Activated T-helper 2 cell treated with anti-CD3 and anti-CD28 coated beads, Interferon-gamma antibody, Interleukin-2, Interleukin-4, amounts not matched to agents 10 μg/mL and 5 μg/mL and 100 μg/mL, durations not matched to agents 14 hours and 24 hours and 36 hours (primary cell): ENCODE data around the gene EQTN. TPM values are rescaled to one million over a fixed set of nuclear protein-coding genes. Genes with fewer than 3 reads are reported as not detected.
"Not testable (repeated sequence)": the region's sequence is repeated elsewhere in the genome, so short reads cannot be mapped to it uniquely, and the experiment has no call there.

Source experiments
- DNase-seq: peaks from one replicate; pipeline ENCODE4 v3.0.0; 2021; ENCODE audit warnings: low spot score
- H3K27ac Mint-ChIP-seq: one replicate; pipeline ENCODE4 v1.8.0; 2021; ENCODE audit warnings: mixed read lengths
- H3K27me3 Mint-ChIP-seq: one replicate; pipeline ENCODE4 v1.8.0; 2021; ENCODE audit warnings: low read depth, mixed read lengths
- H3K36me3 Mint-ChIP-seq: one replicate; pipeline ENCODE4 v1.8.0; 2021; ENCODE audit warnings: low read depth, mixed read lengths
- H3K4me1 Mint-ChIP-seq: one replicate; pipeline ENCODE4 v1.8.0; 2021; ENCODE audit warnings: low read depth, mixed read lengths
- H3K4me3 Mint-ChIP-seq: one replicate; pipeline ENCODE4 v1.8.0; 2021; ENCODE audit warnings: low read depth, mild to moderate bottlenecking, moderate library complexity, mixed read lengths
- H3K9me3 Mint-ChIP-seq: one replicate; pipeline ENCODE4 v1.8.0; 2021; ENCODE audit warnings: mixed read lengths
- intact Hi-C: fragments of 100-400 bp; cut with micrococcal nuclease; formaldehyde crosslinking; loops from one replicate; pipeline ENCODE4 v1.15.1; 2023
- total RNA-seq: library from RNA; stranded (reverse); gene quantifications from 2 replicates; pipeline ENCODE4 v1.2.3, GENCODE V29; 2022

Gene EQTN
- total RNA-seq, 1 donor from 2014 or later: not detected

- Mint-ChIP-seq H3K27ac (no peak overlapping the region), H3K9me3 (no peaks in the 10 kb centered on the region), H3K27me3 (no peaks in the 10 kb centered on the region), H3K4me3 (no peak overlapping the region), H3K4me1 (no peaks in the 10 kb centered on the region), H3K36me3 (no peaks in the 10 kb centered on the region)
- no peak for DNase-seq
- intact Hi-C loops: no loop called here
Measured at GRCh38 chr9:27280860-27281259, 16.1 kb downstream of the EQTN start.

GRCh38 chr9:27280249-27280648 is 16.7 kb downstream of the EQTN start:
- Mint-ChIP-seq H3K27me3 (no peaks in the 10 kb centered on the region), H3K27ac (no peak overlapping the region), H3K9me3 (no peaks in the 10 kb centered on the region), H3K36me3 (no peaks in the 10 kb centered on the region), H3K4me3 (no peak overlapping the region), H3K4me1 (no peaks in the 10 kb centered on the region)
- DNase-seq: no peak
- intact Hi-C loops: no loop called here

GRCh38 chr9:27279611-27280010 is 17.3 kb downstream of the EQTN start:
- intact Hi-C loops: no loop called here
- Mint-ChIP-seq H3K36me3 (no peaks in the 10 kb centered on the region), H3K4me3 (no peak overlapping the region), H3K27ac (no peak overlapping the region), H3K9me3 (no peaks in the 10 kb centered on the region), H3K27me3 (no peaks in the 10 kb centered on the region), H3K4me1 (no peaks in the 10 kb centered on the region)
- DNase-seq: no peak

- DNase-seq: no peak
- Mint-ChIP-seq H3K4me3 (no peak overlapping the region), H3K4me1 (no peaks in the 10 kb centered on the region), H3K27ac (no peak overlapping the region), H3K36me3 (no peaks in the 10 kb centered on the region), H3K9me3 (no peaks in the 10 kb centered on the region), H3K27me3 (no peaks in the 10 kb centered on the region)
- intact Hi-C loops: no loop called here
Measured at GRCh38 chr9:27278374-27278773, 18.6 kb downstream of the EQTN start.

- DNase-seq: no peak
- H3K4me3 Mint-ChIP-seq: no peak overlapping the region
- intact Hi-C loops: loop anchor here (1.0 kb wide), 1 partner anchor 243 kb away; no protein-coding TSS in a partner anchor
- no peak overlapping the region for H3K27ac Mint-ChIP-seq
- peaks cover 2% of the 10 kb centered on the region for H3K27me3 Mint-ChIP-seq
- H3K4me1 Mint-ChIP-seq: no peaks in the 10 kb centered on the region
- H3K9me3 Mint-ChIP-seq: no peaks in the 10 kb centered on the region
- H3K36me3 Mint-ChIP-seq: no peaks in the 10 kb centered on the region
Measured at GRCh38 chr9:27276193-27277030, 20.5 kb downstream of the EQTN start.

GRCh38 chr9:27273186-27273585 is 23.8 kb downstream of the EQTN start:
- DNase-seq: no peak
- no peaks in the 10 kb centered on the region for H3K36me3 Mint-ChIP-seq
- H3K4me3 Mint-ChIP-seq: no peak overlapping the region
- H3K9me3 Mint-ChIP-seq: no peaks in the 10 kb centered on the region
- H3K4me1 Mint-ChIP-seq: no peaks in the 10 kb centered on the region
- intact Hi-C loops: no loop called here
- no peak overlapping the region for H3K27ac Mint-ChIP-seq
- H3K27me3 Mint-ChIP-seq: peaks cover 5% of the 10 kb centered on the region

GRCh38 chr9:27272103-27272502 is 24.8 kb downstream of the EQTN start:
- H3K4me1 Mint-ChIP-seq: no peaks in the 10 kb centered on the region
- DNase-seq: no peak
- H3K27ac Mint-ChIP-seq: no peak overlapping the region
- intact Hi-C loops: no loop called here
- H3K9me3 Mint-ChIP-seq: no peaks in the 10 kb centered on the region
- no peak overlapping the region for H3K4me3 Mint-ChIP-seq
- H3K27me3 Mint-ChIP-seq: peaks cover 5% of the 10 kb centered on the region
- no peaks in the 10 kb centered on the region for H3K36me3 Mint-ChIP-seq

GRCh38 chr9:27261517-27262211 is 35.3 kb downstream of the EQTN start:
- Mint-ChIP-seq H3K4me1 (no peaks in the 10 kb centered on the region), H3K36me3 (no peaks in the 10 kb centered on the region)

GRCh38 chr9:27260789-27261516 is 36.0 kb downstream of the EQTN start:
- H3K27me3 Mint-ChIP-seq: no peaks in the 10 kb centered on the region

More at GRCh38 chr9:27261517-27262211, 35.3 kb downstream of the EQTN start:
- intact Hi-C loops: no loop called here
- Mint-ChIP-seq H3K27me3 (no peaks in the 10 kb centered on the region), H3K27ac (no peak overlapping the region), H3K9me3 (no peaks in the 10 kb centered on the region), H3K4me3 (no peak overlapping the region)
- DNase-seq: no peak

GRCh38 chr9:27258662-27259061 is 38.3 kb downstream of the EQTN start:
- H3K36me3 Mint-ChIP-seq: no peaks in the 10 kb centered on the region
- DNase-seq: no peak
- no peaks in the 10 kb centered on the region for H3K4me1 Mint-ChIP-seq
- no peak overlapping the region for H3K4me3 Mint-ChIP-seq
- no peaks in the 10 kb centered on the region for H3K9me3 Mint-ChIP-seq
- intact Hi-C loops: no loop called here
- H3K27me3 Mint-ChIP-seq: no peaks in the 10 kb centered on the region
- no peak overlapping the region for H3K27ac Mint-ChIP-seq

More at GRCh38 chr9:27260789-27261516, 36.0 kb downstream of the EQTN start:
- no peak overlapping the region for H3K27ac Mint-ChIP-seq
- intact Hi-C loops: no loop called here
- H3K4me3 Mint-ChIP-seq: no peak overlapping the region
- no peaks in the 10 kb centered on the region for H3K4me1 Mint-ChIP-seq
- H3K36me3 Mint-ChIP-seq: no peaks in the 10 kb centered on the region
- DNase-seq: no peak
- no peaks in the 10 kb centered on the region for H3K9me3 Mint-ChIP-seq

GRCh38 chr9:27248702-27249101 is 48.2 kb downstream of the EQTN start:
- DNase-seq: no peak
- intact Hi-C loops: no loop called here
- Mint-ChIP-seq H3K4me1 (no peaks in the 10 kb centered on the region), H3K4me3 (no peak overlapping the region), H3K27ac (no peak overlapping the region), H3K27me3 (no peaks in the 10 kb centered on the region), H3K36me3 (no peaks in the 10 kb centered on the region), H3K9me3 (no peaks in the 10 kb centered on the region)

- H3K9me3 Mint-ChIP-seq: no peaks in the 10 kb centered on the region
- H3K27me3 Mint-ChIP-seq: no peaks in the 10 kb centered on the region
- no peak overlapping the region for H3K27ac Mint-ChIP-seq
- DNase-seq: no peak
- intact Hi-C loops: no loop called here
- no peak overlapping the region for H3K4me3 Mint-ChIP-seq
- H3K4me1 Mint-ChIP-seq: no peaks in the 10 kb centered on the region
- H3K36me3 Mint-ChIP-seq: no peaks in the 10 kb centered on the region
Measured at GRCh38 chr9:27247756-27248155, 49.2 kb downstream of the EQTN start.

GRCh38 chr9:27239648-27240047 is 57.3 kb downstream of the EQTN start:
- H3K36me3 Mint-ChIP-seq, H3K27ac Mint-ChIP-seq, intact Hi-C loops, H3K4me1 Mint-ChIP-seq, DNase-seq, H3K27me3 Mint-ChIP-seq, H3K4me3 Mint-ChIP-seq, H3K9me3 Mint-ChIP-seq: not testable (repeated sequence)
